Measurements from ENCODE around the gene PAPPA2. TPM values are rescaled to one million over a fixed set of nuclear protein-coding genes. Genes with fewer than 3 reads are reported as not detected.

Gene PAPPA2
- total and polyA plus RNA-seq, 10 of the 15 experiments (the other 5 are each of a cell fraction or from before 2014, with no cell fraction given) = under 0.01 to 0.06 (median 0.03) TPM; not detected in 7

DNA sequence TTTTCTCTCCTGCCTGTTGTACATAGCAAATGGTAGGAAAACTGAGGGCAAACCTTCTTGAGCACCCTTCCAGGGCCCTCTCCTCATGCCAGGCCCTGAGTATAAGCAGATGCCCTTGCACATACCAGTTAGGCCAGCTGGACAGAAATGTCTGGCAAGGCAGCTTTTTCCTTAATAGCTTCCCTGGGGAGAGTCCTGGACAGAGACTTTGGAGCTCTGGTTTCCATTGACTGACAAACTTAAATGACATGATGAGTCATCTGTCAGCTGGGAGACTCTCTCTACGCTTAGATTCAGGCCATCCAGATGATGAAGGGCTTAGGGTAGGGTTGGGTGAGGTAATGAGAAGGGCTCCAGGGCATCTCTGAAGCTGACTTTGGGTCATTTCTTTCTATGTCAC is 384.1 kb downstream of the PAPPA2 start:
- no peaks in the 10 kb centered on the region for H3K4me1 ChIP-seq (ENCODE audit: control insufficient read depth, insufficient read depth, low read length)
- TF ChIP-seq PAX5 (IDR thresholded peaks at IDR 0.05; ENCODE audit: borderline replicate concordance, low read depth, low read length) = no peak
- ATAC-seq (no peak), DNase-seq (ENCODE audit: low read depth, low spot score) (no peak), FAIRE-seq (no peak)
- ChIA-PET CTCF (no interaction called here), RAD21 (ENCODE audit: unreplicated experiment) (no interaction called here), POLR2A (no interaction called here), SMC1A (ENCODE audit: uncharacterized antibody, unreplicated experiment) (no interaction called here)
- WGBS (ENCODE audit: insufficient coverage, insufficient replicate concordance, low lambda C conversion rate, missing lambda C conversion rate) = 6% methylated on average over 1 of the region's 1 CpG
- H3K27ac ChIP-seq (ENCODE audit: control insufficient read depth, insufficient read depth) = no peak overlapping the region
- no peak overlapping the region for H2AFZ ChIP-seq (ENCODE audit: control insufficient read depth, low read depth, low read length)
- H3K9ac ChIP-seq (ENCODE audit: control insufficient read depth, insufficient read depth, low read length) = no peak overlapping the region
- H3K36me3 ChIP-seq (ENCODE audit: control insufficient read depth in 2 of 2, insufficient read depth in 2 of 2, low read length in 1 of 2) = no peaks in the 10 kb centered on the region
- H3K4me3 ChIP-seq = no peak overlapping the region
- in situ Hi-C loops (cut with MboI) = no loop called here
- no peaks in the 10 kb centered on the region for H3K27me3 ChIP-seq (replicated peaks in 1 of 2; ENCODE audit: control insufficient read depth in 2 of 2, insufficient read depth in 2 of 2, low read length in 1 of 2)
- H4K20me1 ChIP-seq (ENCODE audit: control insufficient read depth, insufficient read depth) = no peaks in the 10 kb centered on the region
- H3K9me3 ChIP-seq (replicated peaks; ENCODE audit: control insufficient read depth, insufficient read depth, low read length) = no peaks in the 10 kb centered on the region
- H3K79me2 ChIP-seq (ENCODE audit: control insufficient read depth, insufficient read depth, low read length) = no peaks in the 10 kb centered on the region
- H3K4me2 ChIP-seq (ENCODE audit: control insufficient read depth, insufficient read depth) = no peak overlapping the region
- no TSS peak for BruUV-seq (replicated peaks)
- intact Hi-C loops (cut with micrococcal nuclease; ENCODE audit: unreplicated experiment) = no loop called here

- RAD21 ChIA-PET (ENCODE audit: unreplicated experiment) = no interaction called here
- no peaks in the 10 kb centered on the region for H3K27me3 ChIP-seq (replicated peaks in 1 of 2; ENCODE audit: control insufficient read depth in 2 of 2, insufficient read depth in 2 of 2, low read length in 1 of 2)
- 39% methylated on average over 3 of the region's 3 CpGs for WGBS (ENCODE audit: insufficient coverage, insufficient replicate concordance, low lambda C conversion rate, missing lambda C conversion rate)
- BruUV-seq (replicated peaks) = no TSS peak
- intact Hi-C loops (cut with micrococcal nuclease; ENCODE audit: unreplicated experiment) = no loop called here
- DNase-seq (ENCODE audit: low read depth, low spot score) (no peak), ATAC-seq (no peak), FAIRE-seq (no peak)
- H3K4me1 ChIP-seq (ENCODE audit: control insufficient read depth, insufficient read depth, low read length) = no peaks in the 10 kb centered on the region
- H3K4me3 ChIP-seq = no peak overlapping the region
- H4K20me1 ChIP-seq (ENCODE audit: control insufficient read depth, insufficient read depth) = no peaks in the 10 kb centered on the region
- no peak overlapping the region for H3K4me2 ChIP-seq (ENCODE audit: control insufficient read depth, insufficient read depth)
- H3K9ac ChIP-seq (ENCODE audit: control insufficient read depth, insufficient read depth, low read length) = no peak overlapping the region
- no peaks in the 10 kb centered on the region for H3K79me2 ChIP-seq (ENCODE audit: control insufficient read depth, insufficient read depth, low read length)
- in situ Hi-C loops (cut with MboI) = no loop called here
- no peaks in the 10 kb centered on the region for H3K36me3 ChIP-seq (ENCODE audit: control insufficient read depth in 2 of 2, insufficient read depth in 2 of 2, low read length in 1 of 2)
- no peak overlapping the region for H3K27ac ChIP-seq (ENCODE audit: control insufficient read depth, insufficient read depth)
- H2AFZ ChIP-seq (ENCODE audit: control insufficient read depth, low read depth, low read length) = no peak overlapping the region
- POLR2A ChIA-PET = no interaction called here
- SMC1A ChIA-PET (ENCODE audit: uncharacterized antibody, unreplicated experiment) = no interaction called here
- H3K9me3 ChIP-seq (replicated peaks; ENCODE audit: control insufficient read depth, insufficient read depth, low read length) = no peaks in the 10 kb centered on the region
- CTCF ChIA-PET = interaction anchor here (0.7 kb wide), 1 partner anchor 495 kb away, joined by 4 read pairs; no protein-coding TSS in a partner anchor
- TF ChIP-seq HSF1 (IDR thresholded peaks at IDR 0.05; ENCODE audit: low read depth, low read length) (no peak), MXI1 (IDR thresholded peaks at IDR 0.05; ENCODE audit: low read depth, low read length) (no peak), IKZF2 (IDR thresholded peaks at IDR 0.05) (no peak), ZNF622 (IDR thresholded peaks at IDR 0.05) (no peak), ELK1 (IDR thresholded peaks at IDR 0.05; ENCODE audit: low read depth, low read length) (no peak), GABPA (IDR thresholded peaks at IDR 0.05; ENCODE audit: low read depth) (no peak), E2F8 (IDR thresholded peaks at IDR 0.05; ENCODE audit: low read depth, partially characterized antibody) (no peak), FOXK2 (IDR thresholded peaks at IDR 0.05) (no peak), TCF12 (IDR thresholded peaks at IDR 0.05; ENCODE audit: low read depth, low read length) (no peak), CHD1 (IDR thresholded peaks at IDR 0.05; ENCODE audit: low read depth, low read length) (no peak), CHD4 (IDR thresholded peaks at IDR 0.05) (no peak), BMI1 (IDR thresholded peaks at IDR 0.05; ENCODE audit: borderline replicate concordance) (no peak), TARDBP (IDR thresholded peaks at IDR 0.05; ENCODE audit: borderline replicate concordance) (no peak)
These were observed 386.3 kb downstream of the PAPPA2 start for GRCh38 chr1:176849281-176849680.
